Hindlimb muscle (tissue), 1 donor: ENCODE measurements around the gene RNASE1. TPM values are rescaled to one million over a fixed set of nuclear protein-coding genes. Genes with fewer than 3 reads are reported as not detected.
"Not testable (repeated sequence)": the region's sequence is repeated elsewhere in the genome, so short reads cannot be mapped to it uniquely, and the experiment has no call there.

Experiments
- DNase-seq: peaks from one replicate; pipeline ENCODE4 v3.0.0-alpha.2; 2013
- polyA plus RNA-seq: library from polyadenylated mRNA; unstranded; fragments of 120-200 nt; gene quantifications from one replicate; pipeline ENCODE4 v1.2.1, GENCODE V29; 2013; ENCODE audit not compliant: insufficient read length

RNASE1 gene
- polyA plus RNA-seq = 192 TPM

GRCh38 chr14:20802341-20803084 is at the start of gene RNASE1:
RNASE1 (minus strand) TSS chr14:20802844; CDS start chr14:20802068, 776 bp downstream.
- no peak for DNase-seq

- no peak for DNase-seq
These were observed 46.4 kb upstream of the RNASE1 start for GRCh38 chr14:20848955-20849570.

GRCh38 chr14:20848316-20848954 is 45.8 kb upstream of the RNASE1 start:
- DNase-seq = no peak

- no peak for DNase-seq
These were observed 43.9 kb upstream of the RNASE1 start for GRCh38 chr14:20846560-20846959.

GRCh38 chr14:20841096-20841495 is 38.5 kb upstream of the RNASE1 start:
- DNase-seq = no peak

GRCh38 chr14:20837831-20838230 is 35.2 kb upstream of the RNASE1 start:
- DNase-seq = no peak

GRCh38 chr14:20836668-20837338 is 34.2 kb upstream of the RNASE1 start:
- no peak for DNase-seq

GRCh38 chr14:20834899-20835298 is 32.3 kb upstream of the RNASE1 start:
- no peak for DNase-seq

GRCh38 chr14:20830831-20831230 is 28.2 kb upstream of the RNASE1 start:
- DNase-seq = no peak

GRCh38 chr14:20828024-20828694 is 25.5 kb upstream of the RNASE1 start:
- DNase-seq = not testable (repeated sequence)

- no peak for DNase-seq
These were observed 24.7 kb upstream of the RNASE1 start for GRCh38 chr14:20827326-20827725.

- not testable (repeated sequence) for DNase-seq
These were observed 24.0 kb upstream of the RNASE1 start for GRCh38 chr14:20826666-20827065.

GRCh38 chr14:20823859-20824258 is 21.2 kb upstream of the RNASE1 start:
- DNase-seq = no peak

- not testable (repeated sequence) for DNase-seq
These were observed 19.0 kb upstream of the RNASE1 start for GRCh38 chr14:20821521-20822108.

- DNase-seq = no peak
These were observed 17.6 kb upstream of the RNASE1 start for GRCh38 chr14:20820063-20820904.

GRCh38 chr14:20818861-20819260 is 16.2 kb upstream of the RNASE1 start:
- DNase-seq = no peak

GRCh38 chr14:20815946-20816345 is 13.3 kb upstream of the RNASE1 start:
- not testable (repeated sequence) for DNase-seq

GRCh38 chr14:20811986-20812975 is 9.6 kb upstream of the RNASE1 start:
- no peak for DNase-seq

- DNase-seq = no peak
These were observed 7.3 kb upstream of the RNASE1 start for GRCh38 chr14:20809917-20810316.

- DNase-seq = no peak
These were observed 5.5 kb upstream of the RNASE1 start for GRCh38 chr14:20808162-20808483.
